ENCODE results near the gene ACCS.

- TF ChIP-seq NONO (IDR thresholded peaks at IDR 0.05; ENCODE audit: low read depth in 2 of 2, low read length in 1 of 2) (no peak), HNRNPLL (IDR thresholded peaks at IDR 0.05; ENCODE audit: low read depth, low read length, poor library complexity, severe bottlenecking) (no peak), JUND (IDR thresholded peaks at IDR 0.05; ENCODE audit: borderline replicate concordance, low read depth, low read length) (no peak), JUND (tag; IDR thresholded peaks at IDR 0.05; ENCODE audit: borderline replicate concordance, low read depth, low read length) (no peak), ZSCAN29 (IDR thresholded peaks at IDR 0.05) (no peak), ARID4B (CRISPR knock-in tag; IDR thresholded peaks at IDR 0.05) (no peak)
These were observed 48.5 kb upstream of the ACCS start for GRCh38 chr11:44017443-44018126.
